HEK293 (cell line): Measurements from ENCODE around the gene MAP3K20.

Experiments used
- CTCF ChIA-PET: fragments of 350-600 bp; formaldehyde crosslinking; extraction: SDS; loops from one replicate; lab custom pipeline; 2021; ENCODE audit warnings: antibody characterized with exemption; lab: Yijun Ruan, JAX
- POLR2A ChIA-PET: fragments of 300-600 bp; formaldehyde crosslinking; extraction: SDS; loops from one replicate; lab custom pipeline; 2020; ENCODE audit warnings: antibody characterized with exemption, inconsistent platforms; lab: Yijun Ruan, JAX
- H3K27ac ChIP-seq: fragments of 200-500 bp; sonication (Bioruptor generic); 2 replicates; pipeline ENCODE4 v1.5.1; 2014; ENCODE audit warnings: low read depth, low read length, control low read depth, inconsistent platforms; ENCODE audit errors: extremely low read depth
- H3K36me3 ChIP-seq, 2 experiments: fragments of 200-500 bp in 1 of 2; sonication (Bioruptor generic) in 1 of 2; 1 replicate in 1 of 2; 2 replicates in 1 of 2; pipeline ENCODE4 v1.5.1; 2014 to 2017; ENCODE audit warnings: inconsistent platforms in 2 of 2, low read length in 2 of 2; ENCODE audit not compliant: control insufficient read depth in 2 of 2, insufficient read depth in 1 of 2
- H3K4me1 ChIP-seq: fragments of 200-500 bp; sonication (Bioruptor generic); 2 replicates; pipeline ENCODE4 v1.5.1; 2014; ENCODE audit warnings: mild to moderate bottlenecking, low read length, inconsistent platforms; ENCODE audit not compliant: control insufficient read depth, insufficient read depth
- H3K4me3 ChIP-seq: 2 replicates; pipeline ENCODE4 v1.5.1; 2011; ENCODE audit warnings: low read depth, mild to moderate bottlenecking, control low read depth, low read length, moderate library complexity
- H3K9me3 ChIP-seq: fragments of 200-500 bp; sonication (Bioruptor generic); 2 replicates; pipeline ENCODE4 v1.5.1; 2014; ENCODE audit warnings: low read depth, low read length, inconsistent platforms; ENCODE audit not compliant: control insufficient read depth, insufficient read depth
- GLI4 ChIP-seq: fragments of 450-650 bp; formaldehyde crosslinking; IDR thresholded peaks from 2 replicates; pipeline ENCODE4 v1.5.1; 2016; ENCODE audit warnings: missing biosample characterization, missing genetic modification characterization
- GLIS1 ChIP-seq: fragments of 450-650 bp; formaldehyde crosslinking; IDR thresholded peaks from 2 replicates; pipeline ENCODE4 v1.5.1; 2016; ENCODE audit warnings: missing biosample characterization, missing genetic modification characterization
- HOXA7 ChIP-seq: sonication (generic); formaldehyde crosslinking; IDR thresholded peaks from 2 replicates; pipeline ENCODE4 v1.8.1; 2022; ENCODE audit warnings: missing genetic modification reagents, borderline replicate concordance
- KLF1 ChIP-seq: fragments of 450-650 bp; formaldehyde crosslinking; IDR thresholded peaks from 2 replicates; pipeline ENCODE4 v1.5.1; 2016; ENCODE audit warnings: missing biosample characterization, missing genetic modification characterization
- TRIM28 ChIP-seq: IDR thresholded peaks from 2 replicates; pipeline ENCODE4 v1.6.1; 2011; ENCODE audit warnings: low read length, control low read depth, borderline replicate concordance
- ZNF140 ChIP-seq: fragments of 450-650 bp; formaldehyde crosslinking; IDR thresholded peaks from 2 replicates; pipeline ENCODE4 v1.5.1; 2016; ENCODE audit warnings: missing biosample characterization, missing genetic modification characterization
- ZNF2 ChIP-seq: fragments of 450-650 bp; formaldehyde crosslinking; IDR thresholded peaks from 2 replicates; pipeline ENCODE4 v1.5.1; 2016; ENCODE audit warnings: missing biosample characterization, missing genetic modification characterization
- ZNF202 ChIP-seq: fragments of 450-650 bp; formaldehyde crosslinking; IDR thresholded peaks from 2 replicates; pipeline ENCODE4 v1.5.1; 2016; ENCODE audit warnings: missing biosample characterization, missing genetic modification characterization, borderline replicate concordance
- ZNF266 ChIP-seq: fragments of 450-650 bp; formaldehyde crosslinking; IDR thresholded peaks from 2 replicates; pipeline ENCODE4 v1.5.1; 2016; ENCODE audit warnings: missing biosample characterization, missing genetic modification characterization, low read depth
- ZNF311 ChIP-seq: fragments of 450-650 bp; formaldehyde crosslinking; IDR thresholded peaks from 2 replicates; pipeline ENCODE4 v1.5.1; 2017; ENCODE audit warnings: missing biosample characterization, missing genetic modification characterization, borderline replicate concordance
- ZNF335 ChIP-seq: fragments of 450-650 bp; formaldehyde crosslinking; conservative IDR thresholded peaks from 2 replicates; pipeline ENCODE4 v1.5.1; 2016; ENCODE audit warnings: missing biosample characterization, missing genetic modification characterization
- ZNF354C ChIP-seq: fragments of 450-650 bp; formaldehyde crosslinking; IDR thresholded peaks from 2 replicates; pipeline ENCODE4 v1.5.1; 2016; ENCODE audit warnings: missing biosample characterization, missing genetic modification characterization, low read depth, borderline replicate concordance
- ZNF571 ChIP-seq: fragments of 450-650 bp; formaldehyde crosslinking; IDR thresholded peaks from 2 replicates; pipeline ENCODE4 v1.5.0; 2017; ENCODE audit warnings: missing biosample characterization, missing genetic modification characterization
- ZNF692 ChIP-seq: fragments of 450-650 bp; formaldehyde crosslinking; IDR thresholded peaks from 2 replicates; pipeline ENCODE4 v1.5.1; 2016; ENCODE audit warnings: missing biosample characterization, missing genetic modification characterization
- ZNF747 ChIP-seq: fragments of 450-650 bp; formaldehyde crosslinking; IDR thresholded peaks from 2 replicates; pipeline ENCODE4 v1.5.1; 2016; ENCODE audit warnings: missing biosample characterization, missing genetic modification characterization
- ZNF777 ChIP-seq: fragments of 450-650 bp; formaldehyde crosslinking; IDR thresholded peaks from 2 replicates; pipeline ENCODE4 v1.5.1; 2017; ENCODE audit warnings: missing biosample characterization, missing genetic modification characterization, borderline replicate concordance
- ZNF843 ChIP-seq: fragments of 450-650 bp; formaldehyde crosslinking; IDR thresholded peaks from 2 replicates; pipeline ENCODE4 v1.5.1; 2016; ENCODE audit warnings: missing biosample characterization, missing genetic modification characterization
- TF ChIP-seq, protein P1 (sequence below): fragments of 450-650 bp; formaldehyde crosslinking; IDR thresholded peaks from 2 replicates; pipeline ENCODE4 v1.5.1; 2016; ENCODE audit warnings: missing biosample characterization, missing genetic modification characterization
- TF ChIP-seq, protein P2 (sequence below): fragments of 450-650 bp; formaldehyde crosslinking; IDR thresholded peaks from 2 replicates; pipeline ENCODE4 v1.5.1; 2017; ENCODE audit warnings: missing biosample characterization, missing genetic modification characterization
- TF ChIP-seq, protein P3 (sequence below): fragments of 450-650 bp; formaldehyde crosslinking; IDR thresholded peaks from 2 replicates; pipeline ENCODE4 v1.5.1; 2016; ENCODE audit warnings: missing biosample characterization, missing genetic modification characterization

MAP3K20 gene

DNA sequence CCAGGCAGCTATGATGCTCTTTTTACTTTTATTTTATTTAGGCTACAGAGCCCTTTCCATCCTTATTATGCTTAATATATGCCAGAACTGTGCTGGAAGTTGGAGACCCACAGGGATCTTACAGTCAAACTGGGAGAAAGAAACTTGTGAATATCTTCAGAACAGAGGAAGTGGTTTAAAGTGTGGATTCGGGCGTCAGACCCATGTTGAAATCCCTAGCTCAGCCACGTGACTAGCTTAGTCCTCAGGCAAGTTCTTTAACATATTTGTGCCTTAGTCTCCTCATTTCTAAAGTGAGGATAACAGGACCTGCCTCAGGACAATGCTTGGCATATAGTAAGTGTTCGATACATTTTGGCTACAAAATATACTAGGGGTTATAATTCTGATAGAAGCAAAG is 59.1 kb downstream of the MAP3K20 start:
- no peaks in the 10 kb centered on the region for H3K36me3 ChIP-seq
- H3K9me3 ChIP-seq = no peaks in the 10 kb centered on the region
- no peaks in the 10 kb centered on the region for H3K4me1 ChIP-seq
- TF ChIP-seq ZNF335 (tag by site-specific recombination) = no peak
- TF ChIP-seq ZNF777 (tag by site-specific recombination) = no peak
- TF ChIP-seq HOXA7 (CRISPR knock-in tag) = no peak
- TF ChIP-seq TRIM28 = no peak
- TF ChIP-seq ZNF354C = no peak
- TF ChIP-seq ZNF843 (tag by site-specific recombination) = no peak
- TF ChIP-seq ZNF571 (tag by site-specific recombination) = no peak
- no peak for TF ChIP-seq ZNF692 (tag by site-specific recombination)
- TF ChIP-seq ZNF2 (tag by site-specific recombination) = no peak
- TF ChIP-seq GLI4 (tag by site-specific recombination) = no peak
- TF ChIP-seq, protein P1, sequence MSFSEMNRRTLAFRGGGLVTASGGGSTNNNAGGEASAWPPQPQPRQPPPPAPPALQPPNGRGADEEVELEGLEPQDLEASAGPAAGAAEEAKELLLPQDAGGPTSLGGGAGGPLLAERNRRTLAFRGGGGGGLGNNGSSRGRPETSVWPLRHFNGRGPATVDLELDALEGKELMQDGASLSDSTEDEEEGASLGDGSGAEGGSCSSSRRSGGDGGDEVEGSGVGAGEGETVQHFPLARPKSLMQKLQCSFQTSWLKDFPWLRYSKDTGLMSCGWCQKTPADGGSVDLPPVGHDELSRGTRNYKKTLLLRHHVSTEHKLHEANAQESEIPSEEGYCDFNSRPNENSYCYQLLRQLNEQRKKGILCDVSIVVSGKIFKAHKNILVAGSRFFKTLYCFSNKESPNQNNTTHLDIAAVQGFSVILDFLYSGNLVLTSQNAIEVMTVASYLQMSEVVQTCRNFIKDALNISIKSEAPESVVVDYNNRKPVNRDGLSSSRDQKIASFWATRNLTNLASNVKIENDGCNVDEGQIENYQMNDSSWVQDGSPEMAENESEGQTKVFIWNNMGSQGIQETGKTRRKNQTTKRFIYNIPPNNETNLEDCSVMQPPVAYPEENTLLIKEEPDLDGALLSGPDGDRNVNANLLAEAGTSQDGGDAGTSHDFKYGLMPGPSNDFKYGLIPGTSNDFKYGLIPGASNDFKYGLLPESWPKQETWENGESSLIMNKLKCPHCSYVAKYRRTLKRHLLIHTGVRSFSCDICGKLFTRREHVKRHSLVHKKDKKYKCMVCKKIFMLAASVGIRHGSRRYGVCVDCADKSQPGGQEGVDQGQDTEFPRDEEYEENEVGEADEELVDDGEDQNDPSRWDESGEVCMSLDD (tag by site-specific recombination) = no peak
- TF ChIP-seq ZNF266 (tag by site-specific recombination) = no peak
- no peak overlapping the region for H3K4me3 ChIP-seq
- no peak overlapping the region for H3K27ac ChIP-seq
- CTCF ChIA-PET = interaction anchor here (0.6 to 1.5 kb wide), 3 partner anchors 25 to 108 kb away, joined by 3 read pairs; no protein-coding TSS in a partner anchor
- POLR2A ChIA-PET = no interaction called here

- TF ChIP-seq ZNF311 (no peak), ZNF140 (tag by site-specific recombination) (no peak), KLF1 (tag by site-specific recombination) (no peak), GLIS1 (no peak), ZNF747 (tag by site-specific recombination) (no peak), ZNF202 (tag by site-specific recombination) (no peak)
- TF ChIP-seq, protein P2, sequence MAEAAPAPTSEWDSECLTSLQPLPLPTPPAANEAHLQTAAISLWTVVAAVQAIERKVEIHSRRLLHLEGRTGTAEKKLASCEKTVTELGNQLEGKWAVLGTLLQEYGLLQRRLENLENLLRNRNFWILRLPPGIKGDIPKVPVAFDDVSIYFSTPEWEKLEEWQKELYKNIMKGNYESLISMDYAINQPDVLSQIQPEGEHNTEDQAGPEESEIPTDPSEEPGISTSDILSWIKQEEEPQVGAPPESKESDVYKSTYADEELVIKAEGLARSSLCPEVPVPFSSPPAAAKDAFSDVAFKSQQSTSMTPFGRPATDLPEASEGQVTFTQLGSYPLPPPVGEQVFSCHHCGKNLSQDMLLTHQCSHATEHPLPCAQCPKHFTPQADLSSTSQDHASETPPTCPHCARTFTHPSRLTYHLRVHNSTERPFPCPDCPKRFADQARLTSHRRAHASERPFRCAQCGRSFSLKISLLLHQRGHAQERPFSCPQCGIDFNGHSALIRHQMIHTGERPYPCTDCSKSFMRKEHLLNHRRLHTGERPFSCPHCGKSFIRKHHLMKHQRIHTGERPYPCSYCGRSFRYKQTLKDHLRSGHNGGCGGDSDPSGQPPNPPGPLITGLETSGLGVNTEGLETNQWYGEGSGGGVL = no peak
- TF ChIP-seq, protein P3, sequence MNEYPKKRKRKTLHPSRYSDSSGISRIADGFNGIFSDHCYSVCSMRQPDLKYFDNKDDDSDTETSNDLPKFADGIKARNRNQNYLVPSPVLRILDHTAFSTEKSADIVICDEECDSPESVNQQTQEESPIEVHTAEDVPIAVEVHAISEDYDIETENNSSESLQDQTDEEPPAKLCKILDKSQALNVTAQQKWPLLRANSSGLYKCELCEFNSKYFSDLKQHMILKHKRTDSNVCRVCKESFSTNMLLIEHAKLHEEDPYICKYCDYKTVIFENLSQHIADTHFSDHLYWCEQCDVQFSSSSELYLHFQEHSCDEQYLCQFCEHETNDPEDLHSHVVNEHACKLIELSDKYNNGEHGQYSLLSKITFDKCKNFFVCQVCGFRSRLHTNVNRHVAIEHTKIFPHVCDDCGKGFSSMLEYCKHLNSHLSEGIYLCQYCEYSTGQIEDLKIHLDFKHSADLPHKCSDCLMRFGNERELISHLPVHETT (tag by site-specific recombination) = no peak
- no peak overlapping the region for H3K27ac ChIP-seq
- CTCF ChIA-PET = interaction anchor here (0.6 to 0.7 kb wide), 2 partner anchors 23 to 28 kb away, joined by 3 to 4 read pairs; no protein-coding TSS in a partner anchor
- H3K4me3 ChIP-seq = no peak overlapping the region
- POLR2A ChIA-PET = no interaction called here
- H3K4me1 ChIP-seq = no peaks in the 10 kb centered on the region
- no peaks in the 10 kb centered on the region for H3K9me3 ChIP-seq
- no peaks in the 10 kb centered on the region for H3K36me3 ChIP-seq
Observed at GRCh38 chr2:173136067-173136466, 60.4 kb downstream of the MAP3K20 start.
